Measurements from ENCODE around the gene SRSF12.

- TF ChIP-seq NFRKB (IDR thresholded peaks at IDR 0.05) = no peak
- no peak for TF ChIP-seq BHLHE40 (IDR thresholded peaks at IDR 0.05; ENCODE audit: borderline replicate concordance)
- TF ChIP-seq FOXA1 (IDR thresholded peaks at IDR 0.05) = no peak
Observed at GRCh38 chr6:89146718-89147700, 29.1 kb upstream of the SRSF12 start.
